ENCODE data around the gene PRKRIP1.
"Not testable (repeated sequence)": the region's sequence is repeated elsewhere in the genome, so short reads cannot be mapped to it uniquely, and the experiment has no call there.

The PRKRIP1 gene

GRCh38 chr7:102389810-102390209 lies 6.4 kb upstream of the PRKRIP1 start:
- Mint-ChIP-seq H3K36me3 (ENCODE audit: insufficient read depth) (peaks cover 17% of the 10 kb centered on the region), H3K4me3 (no peak overlapping the region), H3K27me3 (no peaks in the 10 kb centered on the region), H3K9me3 (no peaks in the 10 kb centered on the region), H3K4me1 (ENCODE audit: low read depth in 2 of 2) (no peaks in the 10 kb centered on the region), H3K27ac (no peak overlapping the region)
- ATAC-seq (replicated peaks), result no peak
- DNase-seq, result no peak

GRCh38 chr7:102390697-102391484 lies 5.3 kb upstream of the PRKRIP1 start:
- H3K36me3 Mint-ChIP-seq (ENCODE audit: insufficient read depth), result peaks cover 17% of the 10 kb centered on the region
- H3K4me3 Mint-ChIP-seq, result no peak overlapping the region
- DNase-seq, result peak; percentile 61 to 67 (median 66)

GRCh38 chr7:102392330-102392729 lies 3.8 kb upstream of the PRKRIP1 start:
- H3K36me3 Mint-ChIP-seq (ENCODE audit: insufficient read depth), result peaks cover 20% of the 10 kb centered on the region
- DNase-seq (no peak), ATAC-seq (replicated peaks) (no peak)
- no peaks in the 10 kb centered on the region for H3K27me3 Mint-ChIP-seq
- no peak overlapping the region for H3K27ac Mint-ChIP-seq
- no peaks in the 10 kb centered on the region for H3K9me3 Mint-ChIP-seq
- H3K4me3 Mint-ChIP-seq, result no peak overlapping the region
- peaks cover 9 to 13% of the 10 kb centered on the region in 2 donors for H3K4me1 Mint-ChIP-seq (ENCODE audit: low read depth in 2 of 2)

More at GRCh38 chr7:102390697-102391484, 5.3 kb upstream of the PRKRIP1 start:
- Mint-ChIP-seq H3K4me1 (ENCODE audit: low read depth in 2 of 2) (peaks cover 5% of the 10 kb centered on the region in 2 donors), H3K27ac (no peak overlapping the region), H3K27me3 (no peaks in the 10 kb centered on the region), H3K9me3 (no peaks in the 10 kb centered on the region)
- peak; percentile 84 for ATAC-seq (replicated peaks)

DNA sequence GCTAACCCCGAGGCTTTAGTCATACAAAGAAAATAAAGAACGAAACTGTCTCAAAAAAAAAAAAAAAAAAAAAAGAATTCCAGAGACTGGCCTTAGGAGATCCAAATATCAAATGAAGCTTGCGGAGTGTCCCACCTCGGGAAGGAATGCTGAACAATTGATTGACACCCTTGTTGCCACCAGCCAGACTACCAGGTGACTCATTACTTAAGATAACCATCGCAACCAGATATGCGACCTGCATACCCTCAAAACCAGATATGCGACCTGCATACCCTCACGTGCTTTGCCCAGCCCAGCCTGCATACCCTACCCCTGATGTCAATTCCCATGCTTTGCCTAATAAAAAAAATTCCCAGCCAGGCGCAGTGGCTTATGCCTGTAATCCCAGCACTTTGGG lies 2.7 kb upstream of the PRKRIP1 start:
- DNase-seq, result no peak
- no peak overlapping the region for H3K4me3 Mint-ChIP-seq
- H3K9me3 Mint-ChIP-seq, result no peaks in the 10 kb centered on the region
- no peaks in the 10 kb centered on the region for H3K27me3 Mint-ChIP-seq
- peaks cover 20% of the 10 kb centered on the region for H3K36me3 Mint-ChIP-seq (ENCODE audit: insufficient read depth)
- peaks cover 11 to 16% of the 10 kb centered on the region in 2 donors for H3K4me1 Mint-ChIP-seq (ENCODE audit: low read depth in 2 of 2)
- no peak overlapping the region for H3K27ac Mint-ChIP-seq
- no peak for ATAC-seq (replicated peaks)

DNA sequence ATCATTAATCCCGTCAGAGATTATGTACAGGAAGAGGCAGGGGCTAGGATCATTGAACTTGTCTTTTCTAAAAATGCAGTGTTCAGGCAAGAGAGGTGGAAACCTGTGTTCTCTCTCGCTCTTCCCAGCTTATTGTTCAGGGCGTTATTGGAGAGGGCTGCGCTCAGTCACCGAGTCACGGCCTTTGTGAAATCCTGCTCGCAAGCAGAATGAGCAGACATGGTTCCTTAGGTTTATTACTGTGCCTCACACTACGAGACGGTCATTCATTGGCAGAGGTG lies 631 bp upstream of the PRKRIP1 start:
- Mint-ChIP-seq H3K4me1 (ENCODE audit: low read depth in 2 of 2) (peaks cover 11 to 16% of the 10 kb centered on the region in 2 donors), H3K27me3 (no peaks in the 10 kb centered on the region), H3K27ac (peak overlapping the region; percentile 92 to 95), H3K4me3 (peak overlapping the region; percentile 89 to 96), H3K9me3 (no peaks in the 10 kb centered on the region), H3K36me3 (ENCODE audit: insufficient read depth) (peaks cover 38% of the 10 kb centered on the region)
- ATAC-seq (replicated peaks) (no peak), DNase-seq (no peak)

DNA sequence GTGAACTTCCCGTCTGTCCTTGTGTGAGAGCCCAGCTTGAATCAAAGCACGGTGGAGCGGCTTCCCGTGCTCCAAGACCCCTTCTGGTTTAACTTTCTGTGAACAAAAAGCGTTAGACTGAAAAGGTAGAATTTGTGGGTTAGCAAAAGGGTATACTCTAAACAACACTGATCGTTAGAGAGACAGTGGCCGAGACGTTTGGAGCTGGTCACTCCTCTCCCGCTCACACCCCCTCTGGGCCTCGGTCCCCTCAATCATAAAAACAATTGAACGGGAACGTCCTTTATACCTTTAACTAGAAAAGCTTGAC lies 502 bp downstream of the PRKRIP1 start:
- Mint-ChIP-seq H3K27ac (peak overlapping the region; percentile 92 to 95), H3K27me3 (no peaks in the 10 kb centered on the region), H3K36me3 (ENCODE audit: insufficient read depth) (peaks cover 49% of the 10 kb centered on the region), H3K4me3 (peak overlapping the region; percentile 89 to 96), H3K9me3 (no peaks in the 10 kb centered on the region), H3K4me1 (ENCODE audit: low read depth in 2 of 2) (peaks cover 11 to 16% of the 10 kb centered on the region in 2 donors)
- ATAC-seq (replicated peaks) (no peak), DNase-seq (no peak)

- Mint-ChIP-seq H3K9me3 (no peaks in the 10 kb centered on the region), H3K4me1 (ENCODE audit: low read depth in 2 of 2) (peaks cover 11 to 16% of the 10 kb centered on the region in 2 donors), H3K27me3 (no peaks in the 10 kb centered on the region), H3K27ac (no peak overlapping the region), H3K4me3 (no peak overlapping the region), H3K36me3 (ENCODE audit: insufficient read depth) (peaks cover 60% of the 10 kb centered on the region)
- no peak for DNase-seq
- ATAC-seq (replicated peaks), result no peak
Measured at GRCh38 chr7:102398543-102398942, 2.4 kb downstream of the PRKRIP1 start.

GRCh38 chr7:102400360-102400759 lies 4.2 kb downstream of the PRKRIP1 start:
- no peak for DNase-seq
- Mint-ChIP-seq H3K4me3 (no peak overlapping the region), H3K4me1 (ENCODE audit: low read depth in 2 of 2) (peaks cover 18 to 23% of the 10 kb centered on the region in 2 donors), H3K9me3 (no peaks in the 10 kb centered on the region), H3K27me3 (no peaks in the 10 kb centered on the region), H3K27ac (no peak overlapping the region), H3K36me3 (ENCODE audit: insufficient read depth) (peaks cover 72% of the 10 kb centered on the region)
- ATAC-seq (replicated peaks), result no peak

GRCh38 chr7:102403563-102403962 lies 7.4 kb downstream of the PRKRIP1 start:
- no peak overlapping the region for H3K4me3 Mint-ChIP-seq

DNA sequence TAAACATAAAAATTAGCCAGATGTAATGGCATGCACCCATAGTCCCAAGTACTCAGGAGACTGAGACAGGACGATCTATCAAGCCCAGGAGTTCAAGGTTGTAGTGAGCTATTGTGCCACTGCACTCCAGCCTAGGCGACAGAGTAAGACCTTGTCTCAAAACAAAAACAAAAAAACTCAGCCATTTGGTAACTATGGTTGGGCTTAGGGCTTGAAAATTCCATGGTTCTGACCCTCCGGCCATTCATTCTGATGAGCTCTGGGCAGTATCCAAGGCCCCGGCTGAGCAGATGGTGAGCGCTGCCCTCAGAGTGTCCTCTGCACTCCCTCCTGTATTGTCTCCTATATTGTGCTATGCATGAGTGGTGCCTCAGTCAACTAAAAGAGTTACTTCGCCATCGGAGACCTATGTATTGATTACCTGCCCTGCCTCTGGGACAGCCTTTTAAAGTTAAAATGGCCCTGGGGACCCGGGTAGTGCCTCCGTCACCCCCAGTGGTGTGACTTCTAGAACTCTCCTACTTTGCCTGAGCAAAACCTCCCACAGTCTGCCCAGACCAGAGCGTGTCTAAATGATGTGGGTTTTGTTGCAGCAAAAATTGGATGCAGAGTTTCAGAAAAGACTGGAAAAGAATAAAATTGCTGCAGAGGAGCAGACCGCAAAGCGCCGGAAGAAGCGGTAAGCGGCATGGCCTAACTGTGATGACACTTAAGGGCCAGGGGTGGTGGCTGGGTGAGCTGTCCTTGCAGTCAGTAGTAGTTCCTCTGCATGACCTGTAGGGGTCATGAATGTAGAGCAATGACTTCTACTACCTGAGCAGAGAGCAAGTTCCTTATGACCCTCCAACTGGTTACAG lies 8.1 kb downstream of the PRKRIP1 start:
- no peaks in the 10 kb centered on the region for H3K27me3 Mint-ChIP-seq
- peaks cover 7 to 8% of the 10 kb centered on the region in 2 donors for H3K4me1 Mint-ChIP-seq (ENCODE audit: low read depth in 2 of 2)
- no peak overlapping the region for H3K4me3 Mint-ChIP-seq
- DNase-seq (peak; percentile 45 to 53 (median 47)), ATAC-seq (replicated peaks) (peak; percentile 100)
- no peaks in the 10 kb centered on the region for H3K9me3 Mint-ChIP-seq
- H3K27ac Mint-ChIP-seq, result peak overlapping the region in 1 of 2 donors; percentile 29
- H3K36me3 Mint-ChIP-seq (ENCODE audit: insufficient read depth), result peaks cover 82% of the 10 kb centered on the region

More at GRCh38 chr7:102403563-102403962, 7.4 kb downstream of the PRKRIP1 start:
- no peak for DNase-seq
- H3K36me3 Mint-ChIP-seq (ENCODE audit: insufficient read depth), result peaks cover 87% of the 10 kb centered on the region
- H3K27me3 Mint-ChIP-seq, result no peaks in the 10 kb centered on the region
- H3K9me3 Mint-ChIP-seq, result no peaks in the 10 kb centered on the region
- peaks cover 7 to 8% of the 10 kb centered on the region in 2 donors for H3K4me1 Mint-ChIP-seq (ENCODE audit: low read depth in 2 of 2)
- ATAC-seq (replicated peaks), result no peak
- H3K27ac Mint-ChIP-seq, result no peak overlapping the region

- H3K36me3 Mint-ChIP-seq (ENCODE audit: insufficient read depth), result peaks cover 82% of the 10 kb centered on the region
- H3K4me1 Mint-ChIP-seq (ENCODE audit: low read depth in 2 of 2); H3K4me3 Mint-ChIP-seq; H3K9me3 Mint-ChIP-seq; DNase-seq; ATAC-seq (replicated peaks); H3K27me3 Mint-ChIP-seq: not testable (repeated sequence)
- peak overlapping the region in 1 of 2 donors; percentile 29 for H3K27ac Mint-ChIP-seq
Measured at GRCh38 chr7:102404862-102405188, 8.7 kb downstream of the PRKRIP1 start.

DNA sequence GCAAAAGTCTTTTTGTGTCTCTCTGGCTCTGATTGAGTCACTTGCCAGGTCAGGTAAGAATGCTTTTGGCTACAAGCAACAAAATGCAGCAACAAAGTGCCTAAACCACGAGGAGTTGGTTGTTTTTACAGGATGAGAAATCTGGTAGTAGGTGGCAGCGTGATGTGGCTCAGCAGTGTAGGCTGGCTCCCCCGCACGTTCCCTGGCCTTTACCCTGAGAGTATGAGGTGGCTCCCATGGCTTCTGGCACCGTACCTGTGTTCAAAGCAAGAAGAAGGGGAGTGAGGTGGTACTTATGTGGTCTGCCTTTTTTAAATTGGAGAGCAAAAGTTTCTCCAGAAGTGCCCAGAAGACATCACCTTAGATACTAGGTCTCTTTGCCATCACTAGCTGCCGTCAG lies 11.7 kb downstream of the PRKRIP1 start:
- H3K36me3 Mint-ChIP-seq (ENCODE audit: insufficient read depth), result peaks cover 74% of the 10 kb centered on the region
- ATAC-seq (replicated peaks) (no peak), DNase-seq (no peak)
- no peaks in the 10 kb centered on the region for H3K27me3 Mint-ChIP-seq
- H3K4me3 Mint-ChIP-seq, result no peak overlapping the region
- no peaks in the 10 kb centered on the region for H3K9me3 Mint-ChIP-seq
- peaks cover 7 to 8% of the 10 kb centered on the region in 2 donors for H3K4me1 Mint-ChIP-seq (ENCODE audit: low read depth in 2 of 2)
- no peak overlapping the region for H3K27ac Mint-ChIP-seq

DNA sequence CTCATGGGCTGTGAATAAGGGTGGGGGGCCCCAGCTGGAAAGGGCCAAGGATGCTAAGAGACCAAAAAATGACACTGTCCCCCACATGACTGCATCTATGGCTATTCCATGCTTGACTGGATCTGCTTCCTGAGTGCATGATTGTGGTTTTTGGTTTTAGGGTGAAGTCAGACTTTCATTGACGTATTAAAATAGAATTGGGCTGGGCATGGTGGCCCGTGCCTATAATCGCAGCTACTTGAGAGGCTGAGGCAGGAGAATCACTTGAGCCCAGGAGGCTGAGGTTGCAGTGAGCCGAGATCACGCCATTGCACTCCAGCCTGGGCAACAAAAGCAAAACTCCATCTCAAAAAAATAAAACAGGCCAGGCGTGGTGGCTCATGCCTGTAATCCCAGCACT lies 12.4 kb downstream of the PRKRIP1 start:
- DNase-seq; H3K9me3 Mint-ChIP-seq; H3K4me3 Mint-ChIP-seq; H3K4me1 Mint-ChIP-seq (ENCODE audit: low read depth in 2 of 2); H3K27me3 Mint-ChIP-seq; ATAC-seq (replicated peaks); H3K27ac Mint-ChIP-seq: not testable (repeated sequence)
- H3K36me3 Mint-ChIP-seq (ENCODE audit: insufficient read depth), result peaks cover 72% of the 10 kb centered on the region

DNA sequence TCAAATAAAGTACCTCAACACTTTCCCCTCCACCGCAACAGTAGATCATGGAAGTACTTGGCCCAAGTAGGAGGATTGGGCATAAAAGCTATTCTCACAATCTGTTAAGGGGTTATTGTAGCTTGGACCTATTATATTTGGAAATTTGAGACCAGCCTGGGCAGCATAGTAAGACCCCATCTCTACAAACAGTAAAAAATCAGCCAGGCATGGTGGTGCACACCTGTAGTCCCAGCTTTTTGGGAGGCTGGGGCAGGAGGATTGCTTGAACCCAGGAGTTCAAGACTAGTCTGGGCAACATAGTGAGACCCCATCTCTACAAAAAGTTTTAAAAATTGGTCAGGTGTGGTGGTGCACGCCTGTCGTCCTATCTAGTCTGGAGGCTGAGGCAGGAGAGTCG lies 13.2 kb downstream of the PRKRIP1 start:
- Mint-ChIP-seq H3K4me3 (no peak overlapping the region), H3K27ac (no peak overlapping the region), H3K27me3 (no peaks in the 10 kb centered on the region), H3K36me3 (ENCODE audit: insufficient read depth) (peaks cover 69% of the 10 kb centered on the region), H3K9me3 (no peaks in the 10 kb centered on the region), H3K4me1 (ENCODE audit: low read depth in 2 of 2) (peaks cover 3 to 4% of the 10 kb centered on the region in 2 donors)
- ATAC-seq (replicated peaks) (no peak), DNase-seq (no peak)

Measured in effector memory CD8-positive, alpha-beta T cell (primary cell).